PFSK-1 (cell line): ENCODE measurements around the gene TGIF1.

Experiments
- POLR2AphosphoS5 ChIP-seq: IDR thresholded peaks from 2 replicates; pipeline ENCODE4 v1.6.1; 2012; ENCODE audit warnings: low read depth, mild to moderate bottlenecking, control low read depth, low read length, moderate library complexity
- TAF1 ChIP-seq: IDR thresholded peaks from 2 replicates; pipeline ENCODE4 v1.6.1; 2012; ENCODE audit warnings: low read length, control low read depth, borderline replicate concordance; ENCODE audit not compliant: insufficient read depth

GRCh38 chr18:3429121-3429520 is 20.9 kb upstream of the TGIF1 start:
- TF ChIP-seq POLR2AphosphoS5, result no peak
- TF ChIP-seq TAF1, result no peak
